GM12892 (cell line): ENCODE measurements around the gene MYO1D.
"Not testable (repeated sequence)": the region's sequence is repeated elsewhere in the genome, so short reads cannot be mapped to it uniquely, and the experiment has no call there.

Experiments used
- DNase-seq: peaks from one replicate; pipeline ENCODE4 v3.0.0; 2011; ENCODE audit not compliant: insufficient read length
- FAIRE-seq: peaks from 2 replicates; lab custom pipeline; 2011; peaks lifted over from hg19 to GRCh38; lab: Jason Lieb, UNC
- POLR2A ChIP-seq: IDR thresholded peaks from 2 replicates; pipeline ENCODE4 v1.6.1; 2011; ENCODE audit warnings: low read depth, low read length, control low read depth
- POLR2AphosphoS5 ChIP-seq: IDR thresholded peaks from 2 replicates; pipeline ENCODE4 v1.6.1; 2011; ENCODE audit warnings: low read depth, low read length, control low read depth
- TAF1 ChIP-seq: IDR thresholded peaks from 2 replicates; pipeline ENCODE4 v1.6.1; 2011; ENCODE audit warnings: low read depth, mild to moderate bottlenecking, control low read depth, low read length, borderline replicate concordance

MYO1D gene

GRCh38 chr17:32912218-32912897 is 35.4 kb upstream of the MYO1D start:
- no peak for DNase-seq
- no peak for FAIRE-seq
- TF ChIP-seq TAF1 = no peak
- TF ChIP-seq POLR2AphosphoS5 = no peak
- no peak for TF ChIP-seq POLR2A

DNA sequence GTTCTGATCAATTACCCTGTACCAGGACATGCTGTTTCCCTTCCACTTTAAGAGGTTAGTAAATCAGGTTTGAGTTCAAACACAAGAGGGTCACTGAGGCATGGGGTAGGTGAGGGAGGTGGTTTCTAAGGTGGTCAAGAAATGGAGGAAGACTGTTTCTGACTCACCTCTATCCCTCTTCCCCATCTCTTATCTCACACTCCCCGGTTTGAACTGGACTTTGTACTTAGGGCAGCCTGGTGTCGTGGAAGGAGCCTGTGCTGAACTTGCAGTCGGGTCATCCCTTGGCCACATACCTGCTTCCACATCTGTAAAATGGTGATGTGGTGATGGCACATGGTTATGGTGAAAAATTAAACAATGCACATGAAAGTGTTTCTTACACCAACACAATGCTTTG is 33.8 kb upstream of the MYO1D start:
- no peak for TF ChIP-seq TAF1
- TF ChIP-seq POLR2A = no peak
- TF ChIP-seq POLR2AphosphoS5 = no peak
- DNase-seq (no peak), FAIRE-seq (no peak)

GRCh38 chr17:32909787-32910369 is 33.0 kb upstream of the MYO1D start:
- FAIRE-seq = peak; percentile 95
- TF ChIP-seq TAF1 (no peak), POLR2AphosphoS5 (no peak), POLR2A (no peak)
- peak; percentile 30 for DNase-seq

GRCh38 chr17:32907583-32907982 is 30.7 kb upstream of the MYO1D start:
- TF ChIP-seq POLR2A = no peak
- no peak for TF ChIP-seq POLR2AphosphoS5
- no peak for TF ChIP-seq TAF1
- FAIRE-seq (no peak), DNase-seq (no peak)

DNA sequence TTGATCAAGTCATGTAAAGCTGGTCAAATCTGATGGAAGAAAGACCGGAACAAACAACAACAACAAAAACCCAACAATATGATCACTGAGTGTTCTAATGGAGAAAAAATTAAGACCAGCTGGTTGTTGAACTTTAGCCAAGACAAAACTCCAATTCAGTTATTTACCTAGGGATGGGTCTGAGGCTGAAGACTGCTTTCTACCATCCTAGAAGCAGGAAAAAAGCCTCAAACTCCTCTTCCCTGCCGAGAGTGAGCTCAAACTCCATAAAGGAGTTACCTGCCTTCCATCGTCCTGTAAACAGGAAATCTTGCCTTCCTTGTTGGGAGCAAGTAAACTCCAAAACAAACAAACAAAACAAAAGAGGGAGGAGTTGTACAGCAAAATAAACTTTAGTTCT is 28.0 kb upstream of the MYO1D start:
- FAIRE-seq = no peak
- no peak for DNase-seq
- TF ChIP-seq POLR2A (no peak), POLR2AphosphoS5 (no peak), TAF1 (no peak)

GRCh38 chr17:32903774-32904673 is 27.1 kb upstream of the MYO1D start:
- FAIRE-seq (no peak), DNase-seq (no peak)
- TF ChIP-seq TAF1 (no peak), POLR2A (no peak), POLR2AphosphoS5 (no peak)

DNA sequence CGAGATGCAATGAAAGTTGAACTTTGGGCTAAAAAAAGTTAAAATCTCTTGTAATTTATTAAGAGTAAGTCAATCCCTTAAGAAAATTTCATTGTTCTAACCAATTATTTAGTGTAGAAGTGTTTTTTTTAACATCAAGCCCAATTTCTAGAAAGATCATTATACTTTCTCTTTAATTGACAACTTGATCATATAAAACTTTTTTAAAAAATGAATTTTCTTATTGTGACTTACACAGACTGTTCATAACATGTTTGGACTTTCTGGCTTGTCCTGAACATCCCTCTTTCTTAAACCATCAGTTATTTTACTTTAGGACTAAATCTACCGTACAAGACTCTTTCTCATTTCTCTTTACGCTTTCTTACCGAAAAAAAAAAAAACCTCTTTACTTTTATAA is 24.8 kb upstream of the MYO1D start:
- TF ChIP-seq POLR2A (no peak), TAF1 (no peak), POLR2AphosphoS5 (no peak)
- FAIRE-seq = no peak
- no peak for DNase-seq

DNA sequence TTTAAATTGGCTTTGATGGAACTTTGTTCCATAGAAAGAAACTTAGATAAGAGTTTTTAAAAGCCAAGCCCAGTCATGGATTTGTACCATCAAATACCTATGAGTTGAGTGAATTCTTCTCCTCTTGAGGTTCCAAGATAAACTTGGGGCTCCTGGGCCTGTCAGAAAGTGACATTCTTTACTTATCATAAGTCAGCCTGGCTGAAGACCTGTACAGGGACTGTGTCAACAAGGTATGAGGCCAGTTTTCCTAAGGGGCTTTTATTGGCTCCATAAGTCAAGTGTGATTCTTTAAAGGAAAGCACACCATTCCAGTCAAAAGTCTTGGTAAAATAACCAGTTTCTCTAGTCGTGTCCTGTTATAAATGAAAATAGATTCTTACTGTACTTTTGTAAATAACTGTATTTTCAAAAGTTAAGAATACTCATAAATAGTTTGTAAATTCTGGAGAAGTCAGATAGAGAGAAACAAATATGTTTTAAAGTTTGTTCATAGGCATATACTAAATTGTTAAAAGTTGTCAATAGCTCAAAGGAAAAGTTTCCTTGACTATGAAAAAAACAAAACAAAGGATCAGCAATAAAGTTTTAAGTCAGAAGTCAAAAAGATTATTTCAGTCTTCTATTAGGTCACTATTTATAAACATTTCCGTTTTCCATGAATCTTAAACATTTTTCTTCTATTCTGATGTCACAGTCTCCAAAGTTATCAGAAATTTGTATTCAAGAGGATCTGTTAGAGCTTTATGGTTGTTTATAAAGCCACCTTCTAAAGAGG is 22.5 kb upstream of the MYO1D start:
- TF ChIP-seq POLR2A = no peak
- no peak for TF ChIP-seq POLR2AphosphoS5
- no peak for TF ChIP-seq TAF1
- DNase-seq = no peak
- no peak for FAIRE-seq

DNA sequence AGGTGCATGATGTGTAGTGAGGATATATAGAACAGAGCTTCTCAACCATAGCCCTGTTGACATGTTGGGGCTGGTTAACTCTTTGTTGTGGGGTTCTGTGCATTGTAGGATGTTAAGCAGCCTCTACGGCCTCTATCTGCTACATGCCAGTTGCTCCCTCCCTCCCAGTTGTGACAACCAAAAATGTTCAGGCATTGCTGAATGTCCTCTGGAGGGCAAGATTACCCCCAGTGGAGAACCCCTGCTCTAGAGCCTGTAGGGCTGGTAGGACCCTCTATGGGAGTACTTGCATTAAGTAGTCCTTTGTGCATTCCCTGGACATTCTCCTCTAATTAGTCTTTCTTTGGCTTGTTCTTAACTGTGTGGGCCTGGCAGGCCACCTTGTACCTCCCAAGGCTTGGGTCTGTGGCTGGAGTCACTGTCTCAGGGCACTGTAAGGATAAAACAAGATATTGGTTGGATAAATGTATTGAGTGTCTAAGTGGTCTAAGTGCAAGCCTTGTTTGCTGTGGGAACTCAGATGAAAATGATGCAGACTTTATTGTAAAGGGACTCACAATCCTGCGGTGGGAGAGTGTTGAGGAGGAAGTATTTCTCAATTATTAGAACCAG is 19.8 kb upstream of the MYO1D start:
- FAIRE-seq (no peak), DNase-seq (no peak)
- no peak for TF ChIP-seq POLR2A
- no peak for TF ChIP-seq TAF1
- TF ChIP-seq POLR2AphosphoS5 = no peak

GRCh38 chr17:32894245-32894644 is 17.3 kb upstream of the MYO1D start:
- no peak for DNase-seq
- FAIRE-seq = no peak

GRCh38 chr17:32887410-32887809 is 10.5 kb upstream of the MYO1D start:
- DNase-seq, FAIRE-seq: not testable (repeated sequence)

More at GRCh38 chr17:32894245-32894644, 17.3 kb upstream of the MYO1D start:
- no peak for TF ChIP-seq POLR2A
- TF ChIP-seq POLR2AphosphoS5 = no peak
- TF ChIP-seq TAF1 = no peak

DNA sequence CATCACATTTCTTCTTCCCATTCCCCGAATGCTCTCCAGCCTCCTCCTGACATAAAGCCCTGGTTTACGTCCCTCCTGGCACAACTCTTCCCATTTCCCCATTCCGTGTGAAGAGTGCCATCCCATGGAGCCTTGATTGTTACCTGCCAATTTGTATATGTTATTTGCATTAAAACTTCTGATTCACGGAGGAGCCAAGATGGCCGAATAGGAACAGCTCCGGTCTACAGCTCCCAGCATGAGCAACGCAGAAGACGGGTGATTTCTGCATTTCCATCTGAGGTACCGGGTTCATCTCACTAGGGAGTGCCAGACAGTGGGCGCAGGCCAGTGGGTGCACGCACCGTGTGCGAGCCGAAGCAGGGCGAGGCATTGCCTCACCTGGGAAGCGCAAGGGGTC is 10.0 kb upstream of the MYO1D start:
- DNase-seq = not testable (repeated sequence)

More for the DNA sequence above, 10.0 kb upstream of the MYO1D start:
- not testable (repeated sequence) for FAIRE-seq
